HCT116 (cell line): Measurements from ENCODE around the gene CDH5. TPM values are rescaled to one million over a fixed set of nuclear protein-coding genes. Genes with fewer than 3 reads are reported as not detected.

Experiments used
- ATAC-seq: fragments of 200-7000 bp; cut with Tn5 transposase; 2 replicates; pipeline ENCODE4 v1.9.1; 2020; ENCODE audit warnings: mild to moderate bottlenecking, moderate library complexity
- BruUV-seq: library from RNA; stranded (reverse); fragments of 400-500 nt; replicated peaks from 2 replicates; lab custom pipeline; 2021; lab: Mats Ljungman, UMichigan
- CTCF ChIA-PET: fragments of 300-600 bp; sonication (Branson Sonifier 250); formaldehyde crosslinking; loops from one replicate; lab custom pipeline; 2021; ENCODE audit warnings: antibody characterized with exemption; lab: Charles Lee
- POLR2A ChIA-PET: fragments of 300-600, 350-600 bp; sonication (Branson Sonifier 250); formaldehyde crosslinking; loops from one replicate; lab custom pipeline; 2021; ENCODE audit warnings: antibody characterized with exemption; lab: Charles Lee
- RAD21 ChIA-PET, 2 experiments: fragments of 300-600 bp; sonication (Branson Sonifier 250); formaldehyde crosslinking; loops; one replicate each; lab custom pipeline; 2023; ENCODE audit warnings: low total read pairs in 2 of 2; ENCODE audit not compliant: uncharacterized antibody in 2 of 2, unreplicated experiment in 2 of 2, low non-redundant PET in 1 of 2; lab: Charles Lee
- DNase-seq: peaks from one replicate; pipeline ENCODE4 v3.0.0-alpha.2; 2010; ENCODE audit warnings: low read depth, low spot score
- H2AFZ ChIP-seq: fragments of 200-600 bp; shearing (Covaris generic), sonication (generic); 2 replicates; pipeline ENCODE4 v1.6.1; 2017; ENCODE audit warnings: low read depth, mixed run types, mixed read lengths, antibody characterized with exemption, low read length; ENCODE audit not compliant: poor library complexity, severe bottlenecking
- H3K27ac ChIP-seq: 2 replicates; pipeline ENCODE4 v1.5.1; 2012; ENCODE audit warnings: low read depth, low read length
- H3K27me3 ChIP-seq: fragments of 200-600 bp; sonication (generic); 2 replicates; pipeline ENCODE4 v1.6.1; 2016; ENCODE audit warnings: mixed run types, low read length, mixed read lengths; ENCODE audit not compliant: insufficient read depth
- H3K36me3 ChIP-seq, 2 experiments: fragments of 200-500 bp in 1 of 2; fragments of 200-600 bp in 1 of 2; sonication (Bioruptor generic) in 1 of 2; sonication (generic) in 1 of 2; 2 replicates each; pipeline versions ENCODE4 v1.5.1 to v1.6.1; 2014 to 2016; ENCODE audit warnings: low read length in 2 of 2, inconsistent platforms in 1 of 2, mixed read lengths in 1 of 2, mixed run types in 1 of 2; ENCODE audit not compliant: insufficient read depth in 2 of 2, control insufficient read depth in 1 of 2
- H3K4me1 ChIP-seq, 2 experiments: fragments of 200-600 bp in 1 of 2; sonication (generic) in 1 of 2; 2 replicates each; pipeline versions ENCODE4 v1.5.1 to v1.6.1; 2012 to 2017; ENCODE audit warnings: low read length in 2 of 2, inconsistent platforms in 1 of 2, mild to moderate bottlenecking in 1 of 2, mixed read lengths in 1 of 2, mixed run types in 1 of 2, moderate library complexity in 1 of 2; ENCODE audit not compliant: insufficient read depth in 2 of 2, control insufficient read depth in 1 of 2
- H3K4me2 ChIP-seq: fragments of 200-600 bp; sonication (generic); 2 replicates; pipeline ENCODE4 v1.6.1; 2017; ENCODE audit warnings: mixed run types, low read length, mixed read lengths
- H3K4me3 ChIP-seq, 2 experiments: fragments of 200-600 bp in 1 of 2; sonication (generic) in 1 of 2; replicated peaks in 1 of 2; 2 replicates each; pipeline ENCODE4 v1.5.1; 2011 to 2016; ENCODE audit warnings: low read length in 2 of 2, control low read depth in 1 of 2, low read depth in 1 of 2, mild to moderate bottlenecking in 1 of 2, mixed read lengths in 1 of 2, mixed run types in 1 of 2
- H3K79me2 ChIP-seq: fragments of 200-600 bp; sonication (generic); 2 replicates; pipeline ENCODE4 v1.6.1; 2017; ENCODE audit warnings: mild to moderate bottlenecking, mixed run types, low read length, moderate library complexity, mixed read lengths; ENCODE audit not compliant: insufficient read depth
- H3K9ac ChIP-seq: fragments of 200-600 bp; sonication (generic); 2 replicates; pipeline ENCODE4 v1.6.1; 2016; ENCODE audit warnings: low read length, mixed read lengths
- H3K9me2 ChIP-seq: fragments of 200-600 bp; sonication (generic), shearing (Covaris generic); 2 replicates; pipeline ENCODE4 v1.6.1; 2017; ENCODE audit warnings: mixed run types, mild to moderate bottlenecking, moderate library complexity; ENCODE audit not compliant: insufficient read depth
- H3K9me3 ChIP-seq, 2 experiments: fragments of 200-500 bp in 1 of 2; fragments of 200-600 bp in 1 of 2; sonication (Bioruptor generic) in 1 of 2; sonication (generic) in 1 of 2; 2 replicates each; pipeline ENCODE4 v1.6.1; 2014 to 2017; ENCODE audit warnings: low read length in 2 of 2, mixed read lengths in 2 of 2, inconsistent platforms in 1 of 2, low read depth in 1 of 2, mild to moderate bottlenecking in 1 of 2, mixed run types in 1 of 2, moderate library complexity in 1 of 2; ENCODE audit not compliant: control insufficient read depth in 1 of 2, insufficient read depth in 1 of 2
- H4K20me1 ChIP-seq: fragments of 200-600 bp; sonication (generic), shearing (Covaris generic); 2 replicates; pipeline ENCODE4 v1.6.1; 2017; ENCODE audit warnings: mixed run types, mild to moderate bottlenecking, moderate library complexity; ENCODE audit not compliant: insufficient read depth
- ATF3 ChIP-seq: IDR thresholded peaks from 2 replicates; pipeline ENCODE4 v1.6.1; 2012
- CBX3 ChIP-seq: IDR thresholded peaks from 2 replicates; pipeline ENCODE4 v1.6.1; 2012; ENCODE audit warnings: low read depth
- CEBPB ChIP-seq: IDR thresholded peaks from 2 replicates; pipeline ENCODE4 v1.6.1; 2012; ENCODE audit warnings: low read depth
- EGR1 ChIP-seq: IDR thresholded peaks from 2 replicates; pipeline ENCODE4 v1.6.1; 2012; ENCODE audit warnings: low read depth
- ELF1 ChIP-seq: IDR thresholded peaks from 2 replicates; pipeline ENCODE4 v1.6.1; 2012; ENCODE audit warnings: low read depth, borderline replicate concordance
- EZH2phosphoT487 ChIP-seq: fragments of 200-600 bp; IDR thresholded peaks from 2 replicates; pipeline ENCODE4 v1.6.1; 2018; ENCODE audit warnings: antibody characterized with exemption, borderline replicate concordance
- FOSL1 ChIP-seq: IDR thresholded peaks from 2 replicates; pipeline ENCODE4 v1.6.1; 2012; ENCODE audit warnings: low read depth
- JUND ChIP-seq: IDR thresholded peaks from 2 replicates; pipeline ENCODE4 v1.6.1; 2012
- MAX ChIP-seq: IDR thresholded peaks from 2 replicates; pipeline ENCODE4 v1.6.1; 2012
- POLR2A ChIP-seq: IDR thresholded peaks from 2 replicates; pipeline ENCODE4 v1.7.0; 2011; ENCODE audit warnings: borderline replicate concordance; ENCODE audit not compliant: insufficient read depth, insufficient read length; ENCODE audit errors: extremely low read depth
- POLR2AphosphoS5 ChIP-seq: IDR thresholded peaks from 2 replicates; pipeline ENCODE4 v1.6.1; 2011; ENCODE audit warnings: mild to moderate bottlenecking, low read depth, low read length, moderate library complexity
- RAD21 ChIP-seq: IDR thresholded peaks from 2 replicates; pipeline ENCODE4 v1.6.1; 2012; ENCODE audit warnings: low read depth, mild to moderate bottlenecking
- REST ChIP-seq: IDR thresholded peaks from 2 replicates; pipeline ENCODE4 v1.6.1; 2012; ENCODE audit warnings: low read depth
- SIN3A ChIP-seq: IDR thresholded peaks from 2 replicates; pipeline ENCODE4 v1.6.1; 2012; ENCODE audit warnings: low read depth
- SP1 ChIP-seq: IDR thresholded peaks from 2 replicates; pipeline ENCODE4 v1.6.1; 2012; ENCODE audit warnings: low read depth
- TCF7L2 ChIP-seq: IDR thresholded peaks from 2 replicates; pipeline ENCODE4 v1.7.0; 2011; ENCODE audit warnings: borderline replicate concordance, inconsistent platforms; ENCODE audit not compliant: insufficient read depth, insufficient read length; ENCODE audit errors: extremely low read depth
- YY1 ChIP-seq: IDR thresholded peaks from 2 replicates; pipeline ENCODE4 v1.6.1; 2011; ENCODE audit warnings: low read length, low read depth, moderate library complexity, mild to moderate bottlenecking; ENCODE audit not compliant: insufficient replicate concordance; ENCODE audit errors: extremely low read depth
- ZFX ChIP-seq: fragments of 450-650 bp; IDR thresholded peaks from 2 replicates; pipeline ENCODE4 v1.6.1; 2017
- ZNF274 ChIP-seq: fragments of 200-500 bp; sonication (Bioruptor generic); IDR thresholded peaks from 2 replicates; pipeline ENCODE4 v1.6.1; 2014; ENCODE audit warnings: mild to moderate bottlenecking, low read depth, low read length, inconsistent platforms
- intact Hi-C: fragments of 100-400 bp; cut with micrococcal nuclease; formaldehyde crosslinking; loops from 2 replicates; pipeline ENCODE4 v1.10.0; 2022
- total RNA-seq: library from RNA; stranded (reverse); gene quantifications from one replicate; pipeline ENCODE4 v1.2.1, GENCODE V29; 2021; ENCODE audit not compliant: unreplicated experiment

CDH5 gene
- total RNA-seq, 1 experiment from 2014 or later = 0.15 TPM

GRCh38 chr16:66400503-66401380 is 34.3 kb downstream of the CDH5 start:
- ATAC-seq = peak; percentile 36; the same call in 1 of the 2 replicates
- H3K36me3 ChIP-seq = no peaks in the 10 kb centered on the region
- no peak overlapping the region for H3K4me2 ChIP-seq
- ChIA-PET POLR2A (no interaction called here), RAD21 (no interaction called here), CTCF (interaction anchor here (1.2 kb wide), 1 partner anchor 43 kb away, joined by 3 read pairs; no protein-coding TSS in a partner anchor)
- DNase-seq = no peak
- H4K20me1 ChIP-seq = no peaks in the 10 kb centered on the region
- H3K4me1 ChIP-seq = no peaks in the 10 kb centered on the region
- TF ChIP-seq RAD21 (no peak), MAX (no peak), FOSL1 (no peak), YY1 (no peak), POLR2A (no peak), EZH2phosphoT487 (no peak), REST (no peak), CBX3 (no peak), CEBPB (no peak), JUND (no peak), ZNF274 (no peak), TCF7L2 (no peak), EGR1 (no peak), ELF1 (no peak), ZFX (no peak), POLR2AphosphoS5 (no peak), ATF3 (no peak), SP1 (no peak), SIN3A (no peak)
- peaks cover 3% of the 10 kb centered on the region; the same call in 1 of the 2 replicates for H3K27me3 ChIP-seq
- H3K4me3 ChIP-seq = no peak overlapping the region
- no peak overlapping the region for H3K9ac ChIP-seq
- no peak overlapping the region for H3K27ac ChIP-seq
- no peaks in the 10 kb centered on the region for H3K9me2 ChIP-seq
- H2AFZ ChIP-seq = no peak overlapping the region
- intact Hi-C loops = loop anchor here (10.0 kb wide), 1 partner anchor 324 kb away; no protein-coding TSS in a partner anchor
- no peaks in the 10 kb centered on the region for H3K79me2 ChIP-seq
- no TSS peak for BruUV-seq
- H3K9me3 ChIP-seq = no peaks in the 10 kb centered on the region
